ENCODE measurements around the gene KCNQ1. TPM values are rescaled to one million over a fixed set of nuclear protein-coding genes. Genes with fewer than 3 reads are reported as not detected.

The KCNQ1 gene
- total and polyA plus RNA-seq, 2 experiments from 2014 or later, result not detected

DNA sequence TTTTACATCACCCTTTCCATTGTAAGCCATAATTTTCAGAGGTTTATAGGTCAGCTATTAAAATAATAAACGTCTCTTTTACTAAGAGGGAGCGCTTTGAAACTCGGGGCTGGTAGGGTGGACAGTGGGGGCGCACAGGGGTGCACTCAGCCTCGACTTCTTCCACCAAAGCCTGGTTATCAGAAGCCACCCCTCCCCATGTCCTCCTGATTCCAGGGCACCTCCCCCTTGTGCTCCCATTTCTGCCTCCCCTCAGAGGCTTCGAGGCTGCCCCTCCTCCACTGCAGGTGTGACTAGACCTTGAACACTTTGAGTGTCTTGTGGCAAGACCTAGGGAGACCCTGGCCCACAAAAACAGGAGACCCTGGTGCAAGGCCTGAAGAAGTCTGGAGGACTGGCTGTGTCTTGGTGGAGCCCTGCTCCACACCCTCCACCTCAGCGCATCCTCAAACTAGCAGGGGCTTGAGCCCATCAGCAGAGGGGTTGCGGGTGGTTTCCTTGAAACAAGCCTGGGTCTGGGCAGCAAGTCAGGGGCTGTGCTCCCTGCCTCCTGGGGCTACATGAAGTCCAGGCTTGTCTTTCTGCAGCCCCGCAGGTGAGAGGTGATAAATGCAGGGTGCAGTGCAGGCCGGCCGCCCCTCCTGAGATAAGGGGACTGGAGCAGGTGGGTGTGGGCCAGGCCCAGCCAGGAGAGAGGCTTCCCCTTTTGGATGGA lies 437.7 kb downstream of the KCNQ1 start:
- 85% methylated on average over 11 of the region's 11 CpGs for WGBS, 2 experiments (ENCODE audit: low coverage in 1 of 2, low lambda C conversion rate in 2 of 2, missing lambda C conversion rate in 2 of 2)
- no peaks in the 10 kb centered on the region for H3K79me2 ChIP-seq (ENCODE audit: insufficient read depth)
- H3K9me3 ChIP-seq (ENCODE audit: low read depth), result no peaks in the 10 kb centered on the region
- H3K9me2 ChIP-seq (ENCODE audit: insufficient read depth), result no peaks in the 10 kb centered on the region
- no peak overlapping the region for H3K27ac ChIP-seq
- H3K9ac ChIP-seq, result no peak overlapping the region
- no peak for TF ChIP-seq EZH2phosphoT487 (IDR thresholded peaks at IDR 0.05; ENCODE audit: insufficient read depth, low read depth)
- TF ChIP-seq EZH2 (IDR thresholded peaks at IDR 0.05; ENCODE audit: insufficient read depth, poor library complexity, severe bottlenecking), result no peak
- no peak for DNase-seq
- no peaks in the 10 kb centered on the region for H3F3A ChIP-seq (ENCODE audit: insufficient read depth)
- H3K27me3 ChIP-seq (replicated peaks; ENCODE audit: insufficient read depth), result peaks cover 20% of the 10 kb centered on the region
- no peaks in the 10 kb centered on the region for H4K20me1 ChIP-seq (ENCODE audit: insufficient read depth)
- H2AFZ ChIP-seq, result no peak overlapping the region
- in situ Hi-C loops (cut with MboI), result loop anchor here (25.0 kb wide), 2 partner anchors 570 to 695 kb away; partner anchors contain the start of genes C11orf21 and TSPAN32
- H3K4me2 ChIP-seq (ENCODE audit: unreplicated experiment), result no peak overlapping the region
- no peak overlapping the region for H3K4me3 ChIP-seq
- no peaks in the 10 kb centered on the region for H3K36me3 ChIP-seq (ENCODE audit: low read depth)
- no peaks in the 10 kb centered on the region for H3K4me1 ChIP-seq (ENCODE audit: insufficient read depth)

DNA sequence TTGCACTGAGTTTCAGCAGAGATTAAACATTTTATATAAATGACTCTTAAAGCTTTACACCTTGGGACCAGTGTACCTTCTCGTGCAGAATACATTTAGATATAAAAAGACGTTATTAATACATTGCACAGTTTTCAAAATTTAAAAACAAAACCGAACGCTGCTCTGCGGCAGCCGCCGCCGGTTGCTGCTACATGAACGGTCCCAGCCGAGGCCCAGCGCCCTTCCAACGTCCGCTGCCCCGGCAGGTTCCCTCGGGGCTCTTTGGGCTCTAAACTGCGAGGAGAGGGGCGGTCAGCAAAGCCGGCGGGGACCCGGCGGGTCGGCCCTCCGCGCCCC lies 438.8 kb downstream of the KCNQ1 start:
- H3K27ac ChIP-seq, result no peak overlapping the region
- 5 to 8% methylated on average over 22 to 24 of the region's 24 CpGs for WGBS, 2 experiments (ENCODE audit: low coverage in 1 of 2, low lambda C conversion rate in 2 of 2, missing lambda C conversion rate in 2 of 2)
- H2AFZ ChIP-seq, result peak overlapping the region; percentile 68
- H3K79me2 ChIP-seq (ENCODE audit: insufficient read depth), result no peaks in the 10 kb centered on the region
- 0 out of 2 replicates have a peak overlapping the region, but pooled peaks have one; percentile 14 for H3K9ac ChIP-seq
- no peaks in the 10 kb centered on the region for H4K20me1 ChIP-seq (ENCODE audit: insufficient read depth)
- H3K9me2 ChIP-seq (ENCODE audit: insufficient read depth), result no peaks in the 10 kb centered on the region
- H3K9me3 ChIP-seq (ENCODE audit: low read depth), result no peaks in the 10 kb centered on the region
- in situ Hi-C loops (cut with MboI), result loop anchor here (25.0 kb wide), 2 partner anchors 571 to 696 kb away; partner anchors contain the start of genes C11orf21 and TSPAN32
- H3K36me3 ChIP-seq (ENCODE audit: low read depth), result no peaks in the 10 kb centered on the region
- H3K27me3 ChIP-seq (replicated peaks; ENCODE audit: insufficient read depth), result peaks cover 20% of the 10 kb centered on the region
- H3F3A ChIP-seq (ENCODE audit: insufficient read depth), result no peaks in the 10 kb centered on the region
- no peaks in the 10 kb centered on the region for H3K4me1 ChIP-seq (ENCODE audit: insufficient read depth)
- DNase-seq, result peak; percentile 32
- TF ChIP-seq EZH2phosphoT487 (IDR thresholded peaks at IDR 0.05; ENCODE audit: insufficient read depth, low read depth) (0 out of 2 replicates have a peak, but pooled peaks have one; percentile 41), EZH2 (IDR thresholded peaks at IDR 0.05; ENCODE audit: insufficient read depth, poor library complexity, severe bottlenecking) (peak; percentile 94)
- peak overlapping the region; percentile 56 for H3K4me2 ChIP-seq (ENCODE audit: unreplicated experiment)
- H3K4me3 ChIP-seq, result peak overlapping the region; percentile 55

DNA sequence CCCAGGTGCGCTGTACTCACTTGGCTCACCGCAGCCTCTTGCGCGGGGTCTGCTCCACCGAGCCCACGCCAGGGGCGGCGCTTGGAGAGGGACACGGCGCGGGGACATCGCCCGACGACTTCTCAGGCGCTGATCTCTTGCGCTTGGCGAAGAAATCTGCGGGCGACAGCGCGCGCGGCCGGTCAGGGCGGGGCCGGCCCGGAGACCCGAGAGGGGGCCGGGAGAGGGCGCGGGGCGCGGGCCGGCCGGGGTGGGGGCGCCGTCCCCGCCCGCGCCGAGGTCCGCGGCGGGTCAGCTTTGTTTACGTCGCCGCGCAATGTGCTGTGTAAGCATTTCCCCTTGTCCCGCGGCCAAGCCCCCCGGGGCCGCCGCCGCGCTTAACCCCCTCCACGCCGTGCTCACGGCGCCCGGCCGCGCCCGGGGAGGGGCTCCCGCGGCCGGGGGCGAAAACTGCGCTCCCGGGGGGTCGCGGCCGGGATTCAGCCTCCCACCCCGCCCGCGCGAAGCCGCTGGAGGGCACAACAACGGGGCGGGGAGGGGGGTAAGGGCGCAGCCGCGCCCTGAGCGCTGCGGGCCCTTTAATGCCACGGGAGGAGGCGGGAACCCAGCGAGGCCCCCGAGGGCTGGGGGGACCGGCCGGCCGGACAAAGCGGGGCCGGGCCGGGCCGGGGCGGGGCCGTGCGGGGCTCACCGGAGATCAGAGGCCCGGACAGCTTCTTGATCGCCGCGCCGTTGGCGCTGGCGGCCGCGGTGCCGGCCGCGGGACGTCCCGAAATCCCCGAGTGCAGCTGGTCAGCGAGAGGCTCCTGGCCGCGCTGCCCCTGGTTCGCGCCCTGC lies 439.4 kb downstream of the KCNQ1 start:
- peak overlapping the region; percentile 74 for H2AFZ ChIP-seq
- H3K9ac ChIP-seq, result peak overlapping the region; percentile 47
- DNase-seq, result peak; percentile 30
- no peaks in the 10 kb centered on the region for H3K4me1 ChIP-seq (ENCODE audit: insufficient read depth)
- no peaks in the 10 kb centered on the region for H3K36me3 ChIP-seq (ENCODE audit: low read depth)
- no peaks in the 10 kb centered on the region for H3K79me2 ChIP-seq (ENCODE audit: insufficient read depth)
- H3K9me3 ChIP-seq (ENCODE audit: low read depth), result no peaks in the 10 kb centered on the region
- peak overlapping the region; percentile 56 for H3K4me2 ChIP-seq (ENCODE audit: unreplicated experiment)
- H3F3A ChIP-seq (ENCODE audit: insufficient read depth), result no peaks in the 10 kb centered on the region
- peaks cover 20% of the 10 kb centered on the region for H3K27me3 ChIP-seq (replicated peaks; ENCODE audit: insufficient read depth)
- TF ChIP-seq EZH2phosphoT487 (IDR thresholded peaks at IDR 0.05; ENCODE audit: insufficient read depth, low read depth), result peak; percentile 54; the same call in 1 of the 2 replicates
- no peak for TF ChIP-seq EZH2 (IDR thresholded peaks at IDR 0.05; ENCODE audit: insufficient read depth, poor library complexity, severe bottlenecking)
- no peak overlapping the region for H3K27ac ChIP-seq
- in situ Hi-C loops (cut with MboI), result loop anchor here (25.0 kb wide), 2 partner anchors 572 to 697 kb away; partner anchors contain the start of genes C11orf21 and TSPAN32
- H4K20me1 ChIP-seq (ENCODE audit: insufficient read depth), result no peaks in the 10 kb centered on the region
- peak overlapping the region; percentile 55 for H3K4me3 ChIP-seq
- no peaks in the 10 kb centered on the region for H3K9me2 ChIP-seq (ENCODE audit: insufficient read depth)
- WGBS, 2 experiments (ENCODE audit: low coverage in 1 of 2, low lambda C conversion rate in 2 of 2, missing lambda C conversion rate in 2 of 2), result 1 to 2% methylated on average over 50 to 67 of the region's 119 CpGs

DNA sequence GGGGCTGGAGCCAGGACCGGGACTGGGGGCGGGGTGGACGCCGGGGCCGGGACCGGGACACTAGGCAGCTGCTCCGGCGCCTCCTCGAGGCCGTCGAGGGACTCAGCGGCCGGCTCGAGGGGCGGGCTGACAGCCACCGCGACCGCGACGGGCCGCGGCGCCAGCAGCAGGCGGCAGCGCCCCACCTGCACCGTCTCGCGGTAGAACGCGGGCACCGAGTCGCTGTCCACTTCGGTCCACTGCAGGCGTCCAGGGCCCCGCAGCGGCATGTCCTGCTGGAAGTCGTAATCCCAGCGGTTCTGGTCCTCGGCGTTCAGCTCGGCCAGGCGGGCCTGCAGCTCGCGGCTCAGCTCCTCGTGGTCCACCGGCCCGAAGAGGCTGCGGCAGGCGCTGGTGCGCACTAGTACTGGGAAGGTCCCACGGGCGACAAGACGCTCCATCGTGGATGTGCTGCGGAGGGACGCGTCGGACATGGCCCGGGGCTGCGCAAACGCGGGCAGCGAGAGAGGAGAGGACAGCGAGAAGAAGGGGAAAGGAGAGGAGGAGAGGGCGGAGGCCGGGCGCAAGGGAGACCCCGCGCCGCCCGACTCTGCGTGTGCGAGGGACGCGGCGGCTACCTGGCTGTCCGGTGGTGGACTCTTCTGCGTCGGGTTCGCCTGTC lies 440.3 kb downstream of the KCNQ1 start:
- Histone ChIP-seq H2AFZ (peak overlapping the region; percentile 83), H3K9me3 (ENCODE audit: low read depth) (no peaks in the 10 kb centered on the region), H3K36me3 (ENCODE audit: low read depth) (no peaks in the 10 kb centered on the region), H3K4me2 (ENCODE audit: unreplicated experiment) (peak overlapping the region; percentile 68), H3K4me3 (peak overlapping the region; percentile 74), H3K9me2 (ENCODE audit: insufficient read depth) (no peaks in the 10 kb centered on the region), H3K4me1 (ENCODE audit: insufficient read depth) (no peaks in the 10 kb centered on the region), H3K27me3 (replicated peaks; ENCODE audit: insufficient read depth) (peaks cover 20% of the 10 kb centered on the region), H3F3A (ENCODE audit: insufficient read depth) (no peaks in the 10 kb centered on the region), H3K79me2 (ENCODE audit: insufficient read depth) (no peaks in the 10 kb centered on the region), H3K27ac (no peak overlapping the region), H3K9ac (no peak overlapping the region), H4K20me1 (ENCODE audit: insufficient read depth) (no peaks in the 10 kb centered on the region)
- in situ Hi-C loops (cut with MboI), result loop anchor here (5.0 to 25.0 kb wide), 3 partner anchors 353 to 698 kb away; partner anchors contain the start of genes C11orf21 and TSPAN32
- TF ChIP-seq EZH2 (IDR thresholded peaks at IDR 0.05; ENCODE audit: insufficient read depth, poor library complexity, severe bottlenecking) (peak; percentile 82), EZH2phosphoT487 (IDR thresholded peaks at IDR 0.05; ENCODE audit: insufficient read depth, low read depth) (no peak)
- DNase-seq, result peak; percentile 62
- 2% methylated on average over 56 to 69 of the region's 80 CpGs for WGBS, 2 experiments (ENCODE audit: low coverage in 1 of 2, low lambda C conversion rate in 2 of 2, missing lambda C conversion rate in 2 of 2)
